ENCODE measurements around the gene PTTG1IP. TPM values are rescaled to one million over a fixed set of nuclear protein-coding genes. Genes with fewer than 3 reads are reported as not detected.

The PTTG1IP gene
- total and polyA plus RNA-seq, 2 donors (not counting 1 experiment from before 2014, with no cell fraction given): 30.7 to 58.6 TPM

GRCh38 chr21:44850905-44851657 lies 22.4 kb downstream of the PTTG1IP start:
- no peak overlapping the region for H3K27ac Mint-ChIP-seq
- ATAC-seq (ENCODE audit: low read depth): no peak
- no peaks in the 10 kb centered on the region for H3K9me3 ChIP-seq (ENCODE audit: control extremely low read depth in 1 of 3, control insufficient read depth in 2 of 3, insufficient read depth in 1 of 3, low read length in 2 of 3)
- H3K4me2 ChIP-seq (replicated peaks; ENCODE audit: low read depth, low read length, poor library complexity, severe bottlenecking): no peak overlapping the region
- no peak overlapping the region for H2AFZ ChIP-seq (ENCODE audit: insufficient read depth, low read depth, low read length, poor library complexity, severe bottlenecking)
- H3K4me3 ChIP-seq (ENCODE audit: control extremely low read depth in 1 of 5, extremely low read depth in 1 of 5, insufficient read depth in 1 of 5, low read depth in 2 of 5, low read length in 4 of 5): no peak overlapping the region
- no peak overlapping the region for H3K9ac ChIP-seq (ENCODE audit: low read length)
- H3K4me1 ChIP-seq (ENCODE audit: control insufficient read depth in 2 of 2, insufficient read depth in 2 of 2, low read length in 2 of 2): peaks cover 7 to 14% of the 10 kb centered on the region in 2 donors
- H3K4me1 Mint-ChIP-seq: peaks cover 8% of the 10 kb centered on the region
- over 99% methylated on average over 23 of the region's 26 CpGs for WGBS (ENCODE audit: insufficient coverage)
- POLR2A ChIA-PET: no interaction called here
- no peaks in the 10 kb centered on the region for H3K9me3 Mint-ChIP-seq (ENCODE audit: insufficient read depth)
- intact Hi-C loops (cut with micrococcal nuclease): no loop called here
- no peak for DNase-seq
- no peak overlapping the region for H3K4me3 Mint-ChIP-seq
- H4K20me1 ChIP-seq (ENCODE audit: control insufficient read depth, insufficient read depth, low read length, poor library complexity, severe bottlenecking): peaks cover 42% of the 10 kb centered on the region
- TF ChIP-seq EZH2 (IDR thresholded peaks at IDR 0.05; ENCODE audit: borderline replicate concordance, insufficient read depth, low read depth, low read length, poor library complexity, severe bottlenecking): no peak
- TF ChIP-seq CTCF (IDR thresholded peaks at IDR 0.05): no peak
- H3K79me2 ChIP-seq (ENCODE audit: control insufficient read depth, insufficient read depth, low read length): peaks cover 30% of the 10 kb centered on the region
- no peak overlapping the region for H3K27ac ChIP-seq (ENCODE audit: low read length in 2 of 2)
- H3K27me3 Mint-ChIP-seq: no peaks in the 10 kb centered on the region
- peaks cover 0 to 65% of the 10 kb centered on the region in 2 experiments for H3K36me3 ChIP-seq (replicated peaks in 1 of 2; ENCODE audit: control extremely low read depth in 1 of 2, control insufficient read depth in 1 of 2, extremely low read depth in 1 of 2, insufficient read depth in 2 of 2, low read length in 1 of 2)
- CTCF ChIA-PET: interaction anchor here (1.1 kb wide), 1 partner anchor 58 kb away, joined by 3 read pairs; no protein-coding TSS in a partner anchor
- peaks cover 0 to under 1% (median 0%) of the 10 kb centered on the region in 4 experiments for H3K27me3 ChIP-seq (replicated peaks in 1 of 4; ENCODE audit: control extremely low read depth in 1 of 4, control insufficient read depth in 3 of 4, insufficient read depth in 4 of 4, low read length in 3 of 4)

GRCh38 chr21:44850208-44850800 lies 23.2 kb downstream of the PTTG1IP start:
- no peak for ATAC-seq (ENCODE audit: low read depth)
- H3K4me3 Mint-ChIP-seq: no peak overlapping the region
- H3K9me3 Mint-ChIP-seq (ENCODE audit: insufficient read depth): no peaks in the 10 kb centered on the region
- ChIA-PET CTCF (no interaction called here), POLR2A (no interaction called here)
- no peak for TF ChIP-seq EZH2 (IDR thresholded peaks at IDR 0.05; ENCODE audit: borderline replicate concordance, insufficient read depth, low read depth, low read length, poor library complexity, severe bottlenecking)
- no peak for TF ChIP-seq CTCF (IDR thresholded peaks at IDR 0.05)
- H3K9me3 ChIP-seq (ENCODE audit: control extremely low read depth in 1 of 3, control insufficient read depth in 2 of 3, insufficient read depth in 1 of 3, low read length in 2 of 3): no peaks in the 10 kb centered on the region
- 94% methylated on average over 16 of the region's 20 CpGs for WGBS (ENCODE audit: insufficient coverage)
- peaks cover 36% of the 10 kb centered on the region for H4K20me1 ChIP-seq (ENCODE audit: control insufficient read depth, insufficient read depth, low read length, poor library complexity, severe bottlenecking)
- no peak overlapping the region for H3K9ac ChIP-seq (ENCODE audit: low read length)
- H3K4me1 Mint-ChIP-seq: peaks cover 13% of the 10 kb centered on the region
- no peak overlapping the region for H3K4me3 ChIP-seq (ENCODE audit: control extremely low read depth in 1 of 5, extremely low read depth in 1 of 5, insufficient read depth in 1 of 5, low read depth in 2 of 5, low read length in 4 of 5)
- H3K27me3 ChIP-seq (replicated peaks in 1 of 4; ENCODE audit: control extremely low read depth in 1 of 4, control insufficient read depth in 3 of 4, insufficient read depth in 4 of 4, low read length in 3 of 4): peaks cover 0 to 9% (median 1%) of the 10 kb centered on the region in 4 experiments
- intact Hi-C loops (cut with micrococcal nuclease): no loop called here
- peaks cover 15 to 22% of the 10 kb centered on the region in 2 donors for H3K4me1 ChIP-seq (ENCODE audit: control insufficient read depth in 2 of 2, insufficient read depth in 2 of 2, low read length in 2 of 2)
- H2AFZ ChIP-seq (ENCODE audit: insufficient read depth, low read depth, low read length, poor library complexity, severe bottlenecking): no peak overlapping the region
- peaks cover 24% of the 10 kb centered on the region for H3K79me2 ChIP-seq (ENCODE audit: control insufficient read depth, insufficient read depth, low read length)
- H3K36me3 ChIP-seq (replicated peaks in 1 of 2; ENCODE audit: control extremely low read depth in 1 of 2, control insufficient read depth in 1 of 2, extremely low read depth in 1 of 2, insufficient read depth in 2 of 2, low read length in 1 of 2): peaks cover 0 to 57% of the 10 kb centered on the region in 2 experiments
- no peak for DNase-seq
- no peak overlapping the region for H3K4me2 ChIP-seq (replicated peaks; ENCODE audit: low read depth, low read length, poor library complexity, severe bottlenecking)
- no peaks in the 10 kb centered on the region for H3K27me3 Mint-ChIP-seq
- no peak overlapping the region for H3K27ac Mint-ChIP-seq
- H3K27ac ChIP-seq (ENCODE audit: low read length in 2 of 2): no peak overlapping the region
